HCT116 (cell line): ENCODE results near the gene MFSD6L. TPM values are rescaled to one million over a fixed set of nuclear protein-coding genes. Genes with fewer than 3 reads are reported as not detected.

ENCODE experiments used
- ATAC-seq: fragments of 200-7000 bp; cut with Tn5 transposase; 2 replicates; pipeline ENCODE4 v1.9.1; 2020; ENCODE audit warnings: mild to moderate bottlenecking, moderate library complexity
- BruUV-seq: library from RNA; stranded (reverse); fragments of 400-500 nt; replicated peaks from 2 replicates; lab custom pipeline; 2021; lab: Mats Ljungman, UMichigan
- CTCF ChIA-PET: fragments of 300-600 bp; sonication (Branson Sonifier 250); formaldehyde crosslinking; loops from one replicate; lab custom pipeline; 2021; ENCODE audit warnings: antibody characterized with exemption; lab: Charles Lee
- POLR2A ChIA-PET: fragments of 300-600, 350-600 bp; sonication (Branson Sonifier 250); formaldehyde crosslinking; loops from one replicate; lab custom pipeline; 2021; ENCODE audit warnings: antibody characterized with exemption; lab: Charles Lee
- RAD21 ChIA-PET, 2 experiments: fragments of 300-600 bp; sonication (Branson Sonifier 250); formaldehyde crosslinking; loops; one replicate each; lab custom pipeline; 2023; ENCODE audit warnings: low total read pairs in 2 of 2; ENCODE audit not compliant: uncharacterized antibody in 2 of 2, unreplicated experiment in 2 of 2, low non-redundant PET in 1 of 2; lab: Charles Lee
- DNase-seq: peaks from one replicate; pipeline ENCODE4 v3.0.0-alpha.2; 2010; ENCODE audit warnings: low read depth, low spot score
- H2AFZ ChIP-seq: fragments of 200-600 bp; shearing (Covaris generic), sonication (generic); 2 replicates; pipeline ENCODE4 v1.6.1; 2017; ENCODE audit warnings: low read depth, mixed run types, mixed read lengths, antibody characterized with exemption, low read length; ENCODE audit not compliant: poor library complexity, severe bottlenecking
- H3K27ac ChIP-seq: 2 replicates; pipeline ENCODE4 v1.5.1; 2012; ENCODE audit warnings: low read depth, low read length
- H3K27me3 ChIP-seq: fragments of 200-600 bp; sonication (generic); 2 replicates; pipeline ENCODE4 v1.6.1; 2016; ENCODE audit warnings: mixed run types, low read length, mixed read lengths; ENCODE audit not compliant: insufficient read depth
- H3K36me3 ChIP-seq, 2 experiments: fragments of 200-500 bp in 1 of 2; fragments of 200-600 bp in 1 of 2; sonication (Bioruptor generic) in 1 of 2; sonication (generic) in 1 of 2; 2 replicates each; pipeline versions ENCODE4 v1.5.1 to v1.6.1; 2014 to 2016; ENCODE audit warnings: low read length in 2 of 2, inconsistent platforms in 1 of 2, mixed read lengths in 1 of 2, mixed run types in 1 of 2; ENCODE audit not compliant: insufficient read depth in 2 of 2, control insufficient read depth in 1 of 2
- H3K4me1 ChIP-seq, 2 experiments: fragments of 200-600 bp in 1 of 2; sonication (generic) in 1 of 2; 2 replicates each; pipeline versions ENCODE4 v1.5.1 to v1.6.1; 2012 to 2017; ENCODE audit warnings: low read length in 2 of 2, inconsistent platforms in 1 of 2, mild to moderate bottlenecking in 1 of 2, mixed read lengths in 1 of 2, mixed run types in 1 of 2, moderate library complexity in 1 of 2; ENCODE audit not compliant: insufficient read depth in 2 of 2, control insufficient read depth in 1 of 2
- H3K4me2 ChIP-seq: fragments of 200-600 bp; sonication (generic); 2 replicates; pipeline ENCODE4 v1.6.1; 2017; ENCODE audit warnings: mixed run types, low read length, mixed read lengths
- H3K4me3 ChIP-seq, 2 experiments: fragments of 200-600 bp in 1 of 2; sonication (generic) in 1 of 2; replicated peaks in 1 of 2; 2 replicates each; pipeline ENCODE4 v1.5.1; 2011 to 2016; ENCODE audit warnings: low read length in 2 of 2, control low read depth in 1 of 2, low read depth in 1 of 2, mild to moderate bottlenecking in 1 of 2, mixed read lengths in 1 of 2, mixed run types in 1 of 2
- H3K79me2 ChIP-seq: fragments of 200-600 bp; sonication (generic); 2 replicates; pipeline ENCODE4 v1.6.1; 2017; ENCODE audit warnings: mild to moderate bottlenecking, mixed run types, low read length, moderate library complexity, mixed read lengths; ENCODE audit not compliant: insufficient read depth
- H3K9ac ChIP-seq: fragments of 200-600 bp; sonication (generic); 2 replicates; pipeline ENCODE4 v1.6.1; 2016; ENCODE audit warnings: low read length, mixed read lengths
- H3K9me2 ChIP-seq: fragments of 200-600 bp; sonication (generic), shearing (Covaris generic); 2 replicates; pipeline ENCODE4 v1.6.1; 2017; ENCODE audit warnings: mixed run types, mild to moderate bottlenecking, moderate library complexity; ENCODE audit not compliant: insufficient read depth
- H3K9me3 ChIP-seq, 2 experiments: fragments of 200-500 bp in 1 of 2; fragments of 200-600 bp in 1 of 2; sonication (Bioruptor generic) in 1 of 2; sonication (generic) in 1 of 2; 2 replicates each; pipeline ENCODE4 v1.6.1; 2014 to 2017; ENCODE audit warnings: low read length in 2 of 2, mixed read lengths in 2 of 2, inconsistent platforms in 1 of 2, low read depth in 1 of 2, mild to moderate bottlenecking in 1 of 2, mixed run types in 1 of 2, moderate library complexity in 1 of 2; ENCODE audit not compliant: control insufficient read depth in 1 of 2, insufficient read depth in 1 of 2
- H4K20me1 ChIP-seq: fragments of 200-600 bp; sonication (generic), shearing (Covaris generic); 2 replicates; pipeline ENCODE4 v1.6.1; 2017; ENCODE audit warnings: mixed run types, mild to moderate bottlenecking, moderate library complexity; ENCODE audit not compliant: insufficient read depth
- ATF3 ChIP-seq: IDR thresholded peaks from 2 replicates; pipeline ENCODE4 v1.6.1; 2012
- CBX3 ChIP-seq: IDR thresholded peaks from 2 replicates; pipeline ENCODE4 v1.6.1; 2012; ENCODE audit warnings: low read depth
- CEBPB ChIP-seq: IDR thresholded peaks from 2 replicates; pipeline ENCODE4 v1.6.1; 2012; ENCODE audit warnings: low read depth
- EGR1 ChIP-seq: IDR thresholded peaks from 2 replicates; pipeline ENCODE4 v1.6.1; 2012; ENCODE audit warnings: low read depth
- EZH2 ChIP-seq: fragments of 200-600 bp; sonication (generic); IDR thresholded peaks from 2 replicates; pipeline ENCODE4 v1.6.1; 2017; ENCODE audit warnings: antibody characterized with exemption, mixed run types
- FOSL1 ChIP-seq: IDR thresholded peaks from 2 replicates; pipeline ENCODE4 v1.6.1; 2012; ENCODE audit warnings: low read depth
- JUND ChIP-seq: IDR thresholded peaks from 2 replicates; pipeline ENCODE4 v1.6.1; 2012
- RAD21 ChIP-seq: IDR thresholded peaks from 2 replicates; pipeline ENCODE4 v1.6.1; 2012; ENCODE audit warnings: low read depth, mild to moderate bottlenecking
- REST ChIP-seq: IDR thresholded peaks from 2 replicates; pipeline ENCODE4 v1.6.1; 2012; ENCODE audit warnings: low read depth
- SIN3A ChIP-seq: IDR thresholded peaks from 2 replicates; pipeline ENCODE4 v1.6.1; 2012; ENCODE audit warnings: low read depth
- SP1 ChIP-seq: IDR thresholded peaks from 2 replicates; pipeline ENCODE4 v1.6.1; 2012; ENCODE audit warnings: low read depth
- TCF7L2 ChIP-seq: IDR thresholded peaks from 2 replicates; pipeline ENCODE4 v1.7.0; 2011; ENCODE audit warnings: borderline replicate concordance, inconsistent platforms; ENCODE audit not compliant: insufficient read depth, insufficient read length; ENCODE audit errors: extremely low read depth
- YY1 ChIP-seq: IDR thresholded peaks from 2 replicates; pipeline ENCODE4 v1.6.1; 2011; ENCODE audit warnings: low read length, low read depth, moderate library complexity, mild to moderate bottlenecking; ENCODE audit not compliant: insufficient replicate concordance; ENCODE audit errors: extremely low read depth
- ZBTB33 ChIP-seq: IDR thresholded peaks from 2 replicates; pipeline ENCODE4 v1.6.1; 2011; ENCODE audit warnings: mild to moderate bottlenecking, low read length, moderate library complexity; ENCODE audit not compliant: insufficient replicate concordance; ENCODE audit errors: extremely low read depth
- ZFX ChIP-seq: fragments of 450-650 bp; IDR thresholded peaks from 2 replicates; pipeline ENCODE4 v1.6.1; 2017
- ZNF274 ChIP-seq: fragments of 200-500 bp; sonication (Bioruptor generic); IDR thresholded peaks from 2 replicates; pipeline ENCODE4 v1.6.1; 2014; ENCODE audit warnings: mild to moderate bottlenecking, low read depth, low read length, inconsistent platforms
- intact Hi-C: fragments of 100-400 bp; cut with micrococcal nuclease; formaldehyde crosslinking; loops from 2 replicates; pipeline ENCODE4 v1.10.0; 2022
- total RNA-seq: library from RNA; stranded (reverse); gene quantifications from one replicate; pipeline ENCODE4 v1.2.1, GENCODE V29; 2021; ENCODE audit not compliant: unreplicated experiment
- TF ChIP-seq, protein P1 (sequence below), 3 experiments: fragments of 200-600 bp in 1 of 3; sonication (generic) in 1 of 3; IDR thresholded peaks in 2 of 3; conservative IDR thresholded peaks in 1 of 3; 2 replicates each; pipeline ENCODE4 v1.5.1; 2012 to 2017; ENCODE audit warnings: low read depth in 2 of 3, low read length in 2 of 3, antibody characterized with exemption in 1 of 3, borderline replicate concordance in 1 of 3, control low read depth in 1 of 3, mild to moderate bottlenecking in 1 of 3, mixed read lengths in 1 of 3, mixed run types in 1 of 3, moderate library complexity in 1 of 3; ENCODE audit not compliant: insufficient read depth in 1 of 3

Gene MFSD6L
- total RNA-seq, 1 experiment from 2014 or later: not detected

DNA sequence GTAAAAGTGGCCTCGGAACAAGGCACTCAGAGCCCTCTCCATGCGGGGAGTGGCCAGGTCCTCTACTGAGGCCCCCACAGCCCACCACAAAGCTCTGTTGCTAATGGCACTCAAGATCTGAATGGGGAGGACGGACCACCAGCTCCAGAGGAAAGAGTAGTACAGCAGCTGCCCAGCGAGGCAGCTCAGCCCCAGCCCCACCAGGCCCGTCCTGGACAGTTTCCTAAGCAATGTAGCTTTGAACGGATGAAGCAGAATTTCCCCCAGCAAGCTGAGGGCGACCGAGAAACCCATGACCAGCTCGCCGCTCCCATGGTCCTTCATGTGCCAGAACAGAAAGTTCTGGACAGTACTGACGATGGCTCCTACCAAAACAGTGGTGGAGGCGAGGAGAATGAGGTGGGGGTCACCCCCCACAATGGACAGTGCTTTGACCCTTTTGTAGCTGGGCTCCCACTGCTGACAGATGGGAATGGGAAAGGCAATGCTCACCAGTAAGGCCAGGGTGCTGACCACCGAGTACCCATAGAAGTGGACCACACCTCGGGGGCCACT lies 1.5 kb downstream of the MFSD6L start:
- ATAC-seq (no peak), DNase-seq (no peak)
- Histone ChIP-seq H3K9me3 (no peaks in the 10 kb centered on the region), H2AFZ (no peak overlapping the region), H4K20me1 (no peaks in the 10 kb centered on the region), H3K4me1 (no peaks in the 10 kb centered on the region), H3K27me3 (no peaks in the 10 kb centered on the region), H3K79me2 (no peaks in the 10 kb centered on the region), H3K4me2 (no peak overlapping the region), H3K27ac (no peak overlapping the region), H3K9ac (no peak overlapping the region), H3K36me3 (no peaks in the 10 kb centered on the region), H3K4me3 (no peak overlapping the region), H3K9me2 (no peaks in the 10 kb centered on the region)
- CTCF ChIA-PET: interaction anchor here (0.8 kb wide), 1 partner anchor 12 kb away, joined by 4 read pairs; no protein-coding TSS in a partner anchor
- BruUV-seq: no TSS peak
- TF ChIP-seq ATF3: no peak
- TF ChIP-seq REST: no peak
- TF ChIP-seq ZBTB33: no peak
- TF ChIP-seq ZNF274: no peak
- TF ChIP-seq CBX3: no peak
- TF ChIP-seq JUND: no peak
- TF ChIP-seq SP1: no peak
- TF ChIP-seq RAD21: no peak
- no peak for TF ChIP-seq EGR1
- no peak for TF ChIP-seq YY1
- TF ChIP-seq ZFX: no peak
- no peak for TF ChIP-seq CEBPB
- TF ChIP-seq TCF7L2: no peak
- TF ChIP-seq, protein P1, sequence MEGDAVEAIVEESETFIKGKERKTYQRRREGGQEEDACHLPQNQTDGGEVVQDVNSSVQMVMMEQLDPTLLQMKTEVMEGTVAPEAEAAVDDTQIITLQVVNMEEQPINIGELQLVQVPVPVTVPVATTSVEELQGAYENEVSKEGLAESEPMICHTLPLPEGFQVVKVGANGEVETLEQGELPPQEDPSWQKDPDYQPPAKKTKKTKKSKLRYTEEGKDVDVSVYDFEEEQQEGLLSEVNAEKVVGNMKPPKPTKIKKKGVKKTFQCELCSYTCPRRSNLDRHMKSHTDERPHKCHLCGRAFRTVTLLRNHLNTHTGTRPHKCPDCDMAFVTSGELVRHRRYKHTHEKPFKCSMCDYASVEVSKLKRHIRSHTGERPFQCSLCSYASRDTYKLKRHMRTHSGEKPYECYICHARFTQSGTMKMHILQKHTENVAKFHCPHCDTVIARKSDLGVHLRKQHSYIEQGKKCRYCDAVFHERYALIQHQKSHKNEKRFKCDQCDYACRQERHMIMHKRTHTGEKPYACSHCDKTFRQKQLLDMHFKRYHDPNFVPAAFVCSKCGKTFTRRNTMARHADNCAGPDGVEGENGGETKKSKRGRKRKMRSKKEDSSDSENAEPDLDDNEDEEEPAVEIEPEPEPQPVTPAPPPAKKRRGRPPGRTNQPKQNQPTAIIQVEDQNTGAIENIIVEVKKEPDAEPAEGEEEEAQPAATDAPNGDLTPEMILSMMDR (IDR thresholded peaks at IDR 0.05 in 2 of 3, conservative IDR thresholded peaks at IDR 0.05 in 1 of 3; ENCODE audit: borderline replicate concordance in 1 of 3, insufficient read depth in 1 of 3, low read depth in 2 of 3, low read length in 2 of 3): no peak
- no peak for TF ChIP-seq FOSL1
- TF ChIP-seq EZH2: no peak
- TF ChIP-seq SIN3A: no peak
- POLR2A ChIA-PET: no interaction called here
- RAD21 ChIA-PET: no interaction called here
- intact Hi-C loops: no loop called here
